ENCODE data around the gene ADAM10. TPM values are rescaled to one million over a fixed set of nuclear protein-coding genes. Genes with fewer than 3 reads are reported as not detected.

Gene ADAM10
- total RNA-seq, 2 experiments from 2014 or later, result 61.9 to 103 TPM

DNA sequence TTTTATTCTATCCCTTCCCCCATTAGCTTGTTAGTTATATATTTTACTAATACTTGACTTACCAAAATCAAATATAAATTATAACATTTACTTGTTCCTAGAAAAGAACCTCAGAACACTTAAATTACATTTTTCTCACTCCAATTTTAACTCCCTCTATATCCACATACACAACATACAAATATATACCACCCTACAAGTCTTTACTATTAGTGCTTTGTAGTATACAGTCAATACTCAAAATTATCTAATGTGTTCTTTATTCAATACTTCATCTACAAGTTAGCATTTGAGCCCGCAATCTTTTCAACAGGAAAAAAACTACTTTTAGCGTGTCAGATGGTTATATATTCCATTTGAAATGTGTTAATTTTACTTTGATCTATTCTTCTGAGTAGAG lies 100.3 kb downstream of the ADAM10 start:
- no peaks in the 10 kb centered on the region for H3K79me2 ChIP-seq (ENCODE audit: insufficient read depth, low read depth, low read length)
- no peaks in the 10 kb centered on the region for H3K4me1 ChIP-seq (ENCODE audit: insufficient read depth, low read length, poor library complexity, severe bottlenecking)
- ChIA-PET POLR2A (interaction anchor here (1.6 kb wide), 1 partner anchor 10 kb away, joined by 3 read pairs; no protein-coding TSS in a partner anchor), CTCF (ENCODE audit: unreplicated experiment) (no interaction called here)
- no peak overlapping the region for H2AFZ ChIP-seq (ENCODE audit: low read length)
- no peak overlapping the region for H3K4me2 ChIP-seq (ENCODE audit: low read length)
- TF ChIP-seq, protein P1, sequence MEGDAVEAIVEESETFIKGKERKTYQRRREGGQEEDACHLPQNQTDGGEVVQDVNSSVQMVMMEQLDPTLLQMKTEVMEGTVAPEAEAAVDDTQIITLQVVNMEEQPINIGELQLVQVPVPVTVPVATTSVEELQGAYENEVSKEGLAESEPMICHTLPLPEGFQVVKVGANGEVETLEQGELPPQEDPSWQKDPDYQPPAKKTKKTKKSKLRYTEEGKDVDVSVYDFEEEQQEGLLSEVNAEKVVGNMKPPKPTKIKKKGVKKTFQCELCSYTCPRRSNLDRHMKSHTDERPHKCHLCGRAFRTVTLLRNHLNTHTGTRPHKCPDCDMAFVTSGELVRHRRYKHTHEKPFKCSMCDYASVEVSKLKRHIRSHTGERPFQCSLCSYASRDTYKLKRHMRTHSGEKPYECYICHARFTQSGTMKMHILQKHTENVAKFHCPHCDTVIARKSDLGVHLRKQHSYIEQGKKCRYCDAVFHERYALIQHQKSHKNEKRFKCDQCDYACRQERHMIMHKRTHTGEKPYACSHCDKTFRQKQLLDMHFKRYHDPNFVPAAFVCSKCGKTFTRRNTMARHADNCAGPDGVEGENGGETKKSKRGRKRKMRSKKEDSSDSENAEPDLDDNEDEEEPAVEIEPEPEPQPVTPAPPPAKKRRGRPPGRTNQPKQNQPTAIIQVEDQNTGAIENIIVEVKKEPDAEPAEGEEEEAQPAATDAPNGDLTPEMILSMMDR (conservative IDR thresholded peaks at IDR 0.05; ENCODE audit: low read length), result no peak
- TF ChIP-seq EZH2phosphoT487 (IDR thresholded peaks at IDR 0.05; ENCODE audit: borderline replicate concordance, low read depth, low read length), result no peak
- H3K27ac ChIP-seq (ENCODE audit: low read depth, low read length, poor library complexity, severe bottlenecking), result no peak overlapping the region
- intact Hi-C loops (cut with micrococcal nuclease; ENCODE audit: unreplicated experiment), result no loop called here
- H4K20me1 ChIP-seq (ENCODE audit: insufficient read depth, low read length), result no peaks in the 10 kb centered on the region
- no peaks in the 10 kb centered on the region for H3K9me2 ChIP-seq (ENCODE audit: insufficient read depth, low read length)
- H3K9me3 ChIP-seq (ENCODE audit: low read length), result no peaks in the 10 kb centered on the region
- DNase-seq (ENCODE audit: low spot score), result no peak
- no TSS peak for BruUV-seq (replicated peaks)
- H3K4me3 ChIP-seq (ENCODE audit: low read depth, low read length, poor library complexity, severe bottlenecking), result no peak overlapping the region
- peaks cover 6% of the 10 kb centered on the region for H3K36me3 ChIP-seq (ENCODE audit: insufficient read depth, low read length)

DNA sequence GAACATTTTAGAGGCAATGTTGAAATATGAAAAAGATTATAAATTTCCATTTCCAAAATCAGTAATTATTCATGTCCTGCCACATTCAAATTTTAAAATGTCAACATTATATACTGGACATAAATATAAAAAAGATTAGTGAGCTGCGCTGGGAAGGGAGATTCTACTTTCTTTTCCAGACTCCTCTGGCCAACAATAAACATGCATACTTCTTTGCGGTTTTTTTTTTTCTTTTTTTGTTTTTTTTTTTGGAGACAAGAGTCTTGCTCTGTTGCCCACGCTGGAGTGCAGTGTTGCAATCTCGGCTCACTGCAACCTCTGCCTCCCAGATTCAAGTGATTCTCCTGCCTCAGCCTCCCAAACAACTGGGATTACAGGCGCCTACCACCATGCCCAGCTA lies 105.5 kb downstream of the ADAM10 start:
- H3K79me2 ChIP-seq (ENCODE audit: insufficient read depth, low read depth, low read length), result no peaks in the 10 kb centered on the region
- ChIA-PET POLR2A (interaction anchor here (1.0 kb wide), 1 partner anchor 9 kb away, joined by 3 read pairs; no protein-coding TSS in a partner anchor), CTCF (ENCODE audit: unreplicated experiment) (no interaction called here)
- intact Hi-C loops (cut with micrococcal nuclease; ENCODE audit: unreplicated experiment), result no loop called here
- no peaks in the 10 kb centered on the region for H4K20me1 ChIP-seq (ENCODE audit: insufficient read depth, low read length)
- peaks cover 39% of the 10 kb centered on the region for H3K36me3 ChIP-seq (ENCODE audit: insufficient read depth, low read length)
- H3K9me3 ChIP-seq (ENCODE audit: low read length), result no peaks in the 10 kb centered on the region
- no peak overlapping the region for H2AFZ ChIP-seq (ENCODE audit: low read length)
- H3K4me3 ChIP-seq (ENCODE audit: low read depth, low read length, poor library complexity, severe bottlenecking), result no peak overlapping the region
- BruUV-seq (replicated peaks), result no TSS peak
- TF ChIP-seq EZH2phosphoT487 (IDR thresholded peaks at IDR 0.05; ENCODE audit: borderline replicate concordance, low read depth, low read length), result no peak
- TF ChIP-seq, protein P1 (conservative IDR thresholded peaks at IDR 0.05; ENCODE audit: low read length), result no peak
- no peaks in the 10 kb centered on the region for H3K9me2 ChIP-seq (ENCODE audit: insufficient read depth, low read length)
- no peak for DNase-seq (ENCODE audit: low spot score)
- H3K4me2 ChIP-seq (ENCODE audit: low read length), result no peak overlapping the region
- no peaks in the 10 kb centered on the region for H3K4me1 ChIP-seq (ENCODE audit: insufficient read depth, low read length, poor library complexity, severe bottlenecking)
- no peak overlapping the region for H3K27ac ChIP-seq (ENCODE audit: low read depth, low read length, poor library complexity, severe bottlenecking)

DNA sequence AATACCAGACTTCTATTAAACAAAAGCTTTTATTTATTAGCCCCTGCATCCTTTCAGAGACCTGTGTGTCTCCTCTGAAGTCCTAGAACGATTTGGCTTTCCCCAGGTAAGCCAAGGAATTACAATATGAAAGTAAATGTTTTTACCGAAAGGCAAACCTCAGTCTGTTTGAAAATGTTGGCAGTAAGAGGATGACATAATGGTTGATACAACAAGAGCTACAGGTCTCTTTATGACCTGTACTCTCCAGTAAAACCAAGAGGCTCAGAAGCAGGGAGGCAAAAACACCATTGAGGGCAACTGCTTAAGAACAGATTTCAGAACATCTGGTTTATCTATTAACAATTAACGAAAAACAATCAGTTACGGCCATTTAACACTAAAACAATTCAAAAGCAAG lies 107.8 kb downstream of the ADAM10 start:
- no peak for TF ChIP-seq EZH2phosphoT487 (IDR thresholded peaks at IDR 0.05; ENCODE audit: borderline replicate concordance, low read depth, low read length)
- TF ChIP-seq, protein P1 (conservative IDR thresholded peaks at IDR 0.05; ENCODE audit: low read length), result no peak
- DNase-seq (ENCODE audit: low spot score), result no peak

More for the DNA sequence above, 107.8 kb downstream of the ADAM10 start:
- Histone ChIP-seq H3K4me1 (ENCODE audit: insufficient read depth, low read length, poor library complexity, severe bottlenecking) (no peaks in the 10 kb centered on the region), H3K4me2 (ENCODE audit: low read length) (no peak overlapping the region), H3K9me3 (ENCODE audit: low read length) (no peaks in the 10 kb centered on the region), H3K36me3 (ENCODE audit: insufficient read depth, low read length) (peaks cover 57% of the 10 kb centered on the region), H3K79me2 (ENCODE audit: insufficient read depth, low read depth, low read length) (no peaks in the 10 kb centered on the region), H4K20me1 (ENCODE audit: insufficient read depth, low read length) (no peaks in the 10 kb centered on the region), H3K9me2 (ENCODE audit: insufficient read depth, low read length) (no peaks in the 10 kb centered on the region), H3K4me3 (ENCODE audit: low read depth, low read length, poor library complexity, severe bottlenecking) (no peak overlapping the region), H2AFZ (ENCODE audit: low read length) (no peak overlapping the region), H3K27ac (ENCODE audit: low read depth, low read length, poor library complexity, severe bottlenecking) (no peak overlapping the region)
- intact Hi-C loops (cut with micrococcal nuclease; ENCODE audit: unreplicated experiment), result no loop called here
- no TSS peak for BruUV-seq (replicated peaks)
- POLR2A ChIA-PET, result no interaction called here
- CTCF ChIA-PET (ENCODE audit: unreplicated experiment), result no interaction called here
